BJ (cell line): Measurements from ENCODE around the gene ARSG. TPM values are rescaled to one million over a fixed set of nuclear protein-coding genes. Genes with fewer than 3 reads are reported as not detected.

Experiments
- CTCF ChIA-PET: fragments of 350-600 bp; formaldehyde crosslinking; extraction: SDS; loops from one replicate; lab custom pipeline; 2021; ENCODE audit warnings: antibody characterized with exemption, inconsistent platforms; lab: Yijun Ruan, JAX
- POLR2A ChIA-PET: fragments of 300-600 bp; sonication (Branson Sonifier 250); formaldehyde crosslinking; extraction: SDS; loops from one replicate; lab custom pipeline; 2021; ENCODE audit warnings: antibody characterized with exemption; lab: Charles Lee
- DNase-seq: peaks from one replicate; pipeline ENCODE4 v3.0.0-alpha.2; 2011; ENCODE audit warnings: low read depth
- H3K27me3 ChIP-seq: 2 replicates; pipeline ENCODE4 v1.6.0; 2011; ENCODE audit warnings: low read length; ENCODE audit not compliant: control insufficient read depth, insufficient read depth
- H3K36me3 ChIP-seq: 2 replicates; pipeline ENCODE4 v1.5.1; 2011; ENCODE audit warnings: low read length; ENCODE audit not compliant: control insufficient read depth, insufficient read depth
- H3K4me3 ChIP-seq: 2 replicates; pipeline ENCODE4 v1.5.1; 2011; ENCODE audit warnings: low read depth, mild to moderate bottlenecking, control low read depth, low read length
- CTCF ChIP-seq: IDR thresholded peaks from 2 replicates; pipeline ENCODE4 v1.5.1; 2011; ENCODE audit warnings: low read depth, mild to moderate bottlenecking, control low read depth, inconsistent platforms, low read length, moderate library complexity; ENCODE audit not compliant: insufficient read depth
- polyA plus RNA-seq: library from polyadenylated mRNA; depleted of rRNA; stranded (reverse); fragments of >200 nt; gene quantifications from 2 replicates; pipeline ENCODE4 v1.2.3, GENCODE V29; 2011

The ARSG gene
- polyA plus RNA-seq, 1 experiment = 3.6 TPM

DNA sequence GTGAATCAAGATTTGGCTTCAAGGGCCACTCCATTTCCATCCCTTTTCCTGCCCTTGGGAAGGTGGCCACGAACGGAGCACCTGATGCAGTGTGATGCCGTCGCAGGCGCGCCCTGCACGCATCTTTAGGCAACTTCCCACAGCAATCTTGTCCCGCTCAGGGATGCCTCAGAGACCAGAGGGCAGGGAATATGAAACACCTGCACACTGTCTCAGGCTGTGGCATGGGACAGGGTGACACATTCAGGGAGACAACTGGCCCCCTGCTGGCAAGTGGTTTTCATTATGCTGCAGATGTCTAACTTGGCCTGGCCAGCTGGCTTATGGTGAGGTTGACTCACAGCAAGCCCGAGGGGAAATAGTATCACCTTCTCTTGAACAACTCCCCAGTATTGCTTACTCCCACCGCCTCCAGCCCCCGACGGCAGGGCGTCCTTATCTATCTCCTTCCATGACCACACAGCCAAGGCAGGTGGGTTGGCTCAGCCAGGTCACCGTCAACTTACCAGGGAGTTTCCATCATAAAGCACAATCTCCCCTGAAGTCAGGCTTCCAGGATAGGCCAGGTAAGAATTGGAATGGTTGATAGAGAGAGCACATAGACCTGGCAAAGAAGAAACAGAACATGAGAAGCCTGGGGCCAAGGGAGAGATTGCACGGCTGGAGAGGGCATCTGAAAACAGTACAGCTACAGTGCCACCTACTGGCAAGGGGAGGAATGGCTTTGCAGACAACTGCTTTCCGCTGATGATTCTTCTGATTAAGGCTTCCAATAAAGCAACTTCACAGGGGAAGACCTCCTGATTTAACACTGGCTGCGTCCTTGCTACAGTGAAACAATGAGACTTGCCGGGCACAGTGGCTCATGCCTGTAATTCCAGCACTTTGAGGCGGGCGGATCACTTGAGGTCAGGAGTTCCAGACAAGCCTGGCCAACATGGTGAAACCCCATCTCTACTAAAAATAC is 144.9 kb downstream of the ARSG start:
- Histone ChIP-seq H3K4me3 (no peak overlapping the region), H3K27me3 (no peaks in the 10 kb centered on the region), H3K36me3 (peaks cover 17% of the 10 kb centered on the region)
- TF ChIP-seq CTCF = peak; percentile 93
- ChIA-PET CTCF (interaction anchor here (0.6 to 4.2 kb wide), 35 partner anchors 9 to 324 kb away, joined by 3 to 52 read pairs (median 6); partner anchors contain the start of gene WIPI1), POLR2A (no interaction called here)
- DNase-seq = peak; percentile 55

DNA sequence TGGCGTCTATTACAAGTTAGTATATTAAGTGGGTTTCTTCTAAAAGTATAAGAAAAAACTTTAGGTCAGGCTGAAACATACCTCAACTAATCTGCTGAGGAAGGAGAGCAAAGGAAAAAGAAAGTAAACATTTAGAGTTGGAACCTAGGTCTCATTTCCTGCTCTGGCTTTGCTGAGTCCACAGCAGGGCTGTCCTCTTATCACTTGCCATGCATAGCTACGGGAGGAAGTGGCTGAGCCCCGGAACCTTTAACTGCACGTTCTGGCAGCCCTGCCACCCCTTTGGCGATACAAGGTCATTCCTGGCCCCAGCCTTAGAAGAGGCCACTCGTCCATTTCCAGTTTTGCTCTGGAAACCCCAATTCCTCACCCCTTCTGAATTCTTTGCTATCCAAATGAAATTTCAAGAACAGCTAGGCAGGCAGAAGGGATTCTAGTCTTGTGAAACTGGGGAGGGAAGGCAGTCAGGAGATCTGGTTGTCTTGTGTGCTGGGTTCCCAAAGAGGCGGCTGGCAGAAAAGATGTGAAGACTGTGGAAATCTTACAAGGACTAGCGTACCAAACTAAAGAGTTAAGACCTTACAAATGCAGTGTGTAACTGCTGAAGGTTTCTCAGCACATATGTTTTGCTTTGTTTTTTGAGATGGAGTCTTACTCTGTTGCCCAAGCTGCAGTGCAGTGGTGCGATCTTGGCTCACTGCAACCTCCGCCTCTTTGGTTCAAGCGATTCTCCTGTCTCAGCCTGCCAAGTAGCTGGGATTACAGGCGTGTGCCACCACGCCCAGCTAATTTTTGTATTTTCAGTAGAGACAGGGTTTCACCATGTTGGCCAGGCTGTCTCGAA is 146.9 kb downstream of the ARSG start:
- ChIA-PET CTCF (interaction anchor here (1.2 to 4.2 kb wide), 8 partner anchors 8 to 266 kb away, joined by 3 to 52 read pairs (median 10); no protein-coding TSS in a partner anchor), POLR2A (no interaction called here)
- H3K27me3 ChIP-seq = no peaks in the 10 kb centered on the region
- TF ChIP-seq CTCF = no peak
- no peak for DNase-seq
- no peak overlapping the region for H3K4me3 ChIP-seq
- H3K36me3 ChIP-seq = peaks cover 8% of the 10 kb centered on the region

GRCh38 chr17:68439656-68440290 is 148.5 kb downstream of the ARSG start:
- Histone ChIP-seq H3K27me3 (no peaks in the 10 kb centered on the region), H3K36me3 (peaks cover 8% of the 10 kb centered on the region), H3K4me3 (no peak overlapping the region)
- ChIA-PET POLR2A (no interaction called here), CTCF (interaction anchor here (0.7 to 1.4 kb wide), 4 partner anchors 14 to 267 kb away, joined by 3 to 5 read pairs (median 3); no protein-coding TSS in a partner anchor)
- no peak for DNase-seq
- TF ChIP-seq CTCF = no peak

- CTCF ChIA-PET = interaction anchor here (0.7 to 1.1 kb wide), 4 partner anchors 13 to 268 kb away, joined by 3 to 5 read pairs (median 4); no protein-coding TSS in a partner anchor
- peaks cover 9% of the 10 kb centered on the region for H3K36me3 ChIP-seq
- POLR2A ChIA-PET = no interaction called here
- no peak for TF ChIP-seq CTCF
- H3K27me3 ChIP-seq = no peaks in the 10 kb centered on the region
- no peak for DNase-seq
- no peak overlapping the region for H3K4me3 ChIP-seq
Observed at GRCh38 chr17:68440526-68440925, 149.2 kb downstream of the ARSG start.
